Choroid plexus epithelial cell (primary cell): ENCODE measurements around the gene DGUOK.

Experiments
- DNase-seq: peaks from one replicate; pipeline ENCODE4 v3.0.0-alpha.2; 2010; ENCODE audit warnings: low read depth
- H3K4me3 ChIP-seq: 2 replicates; pipeline ENCODE4 v1.5.1; 2011; ENCODE audit warnings: low read depth, mild to moderate bottlenecking, control low read depth, low read length, moderate library complexity
- CTCF ChIP-seq: conservative IDR thresholded peaks from 2 replicates; pipeline ENCODE4 v1.5.1; 2011; ENCODE audit warnings: low read depth, mild to moderate bottlenecking, control low read depth, inconsistent platforms, low read length, moderate library complexity

Gene DGUOK

GRCh38 chr2:73908689-73909652 is 17.7 kb upstream of the DGUOK start:
- no peak overlapping the region for H3K4me3 ChIP-seq
- no peak for DNase-seq
- no peak for TF ChIP-seq CTCF

- no peak for TF ChIP-seq CTCF
- H3K4me3 ChIP-seq: no peak overlapping the region
- no peak for DNase-seq
Measured at GRCh38 chr2:73910873-73911547, 15.7 kb upstream of the DGUOK start.

GRCh38 chr2:73911548-73912208 is 15.0 kb upstream of the DGUOK start:
- H3K4me3 ChIP-seq: no peak overlapping the region
- no peak for TF ChIP-seq CTCF
- no peak for DNase-seq

- DNase-seq: no peak
- TF ChIP-seq CTCF: no peak
- H3K4me3 ChIP-seq: no peak overlapping the region
Measured at GRCh38 chr2:73913414-73914054, 13.1 kb upstream of the DGUOK start.

- no peak for TF ChIP-seq CTCF
- no peak for DNase-seq
Measured at GRCh38 chr2:73914667-73915066, 12.0 kb upstream of the DGUOK start.

GRCh38 chr2:73915437-73915993 is 11.2 kb upstream of the DGUOK start:
- no peak for TF ChIP-seq CTCF
- DNase-seq: no peak
- no peak overlapping the region for H3K4me3 ChIP-seq

More at GRCh38 chr2:73914667-73915066, 12.0 kb upstream of the DGUOK start:
- H3K4me3 ChIP-seq: no peak overlapping the region
